Skin epidermis (tissue), 12 donors: ENCODE measurements around the gene ZNF236.
"Not testable (repeated sequence)": the region's sequence is repeated elsewhere in the genome, so short reads cannot be mapped to it uniquely, and the experiment has no call there.

Source experiments
- H3K27ac ChIP-seq, 21 experiments: fragments of 200-600 bp; sonication (generic) in 11 of 21; one replicate each; pipeline ENCODE4 v1.5.0; 2020; ENCODE audit warnings: mild to moderate bottlenecking in 3 of 21, inconsistent platforms in 2 of 21, moderate library complexity in 2 of 21
- H3K4me3 ChIP-seq, 7 experiments: fragments of 200-600 bp; sonication (generic) in 2 of 7; one replicate each; pipeline ENCODE4 v1.5.0; 2020; ENCODE audit warnings: inconsistent platforms in 2 of 7, mild to moderate bottlenecking in 2 of 7, moderate library complexity in 1 of 7

Gene ZNF236

GRCh38 chr18:76932026-76932819, 109.9 kb downstream of the ZNF236 start:
- no peak overlapping the region for H3K4me3 ChIP-seq
- no peak overlapping the region for H3K27ac ChIP-seq

GRCh38 chr18:76935722-76936337, 113.5 kb downstream of the ZNF236 start:
- H3K4me3 ChIP-seq: no peak overlapping the region

GRCh38 chr18:76936877-76937276, 114.5 kb downstream of the ZNF236 start:
- Histone ChIP-seq H3K4me3 (no peak overlapping the region), H3K27ac (no peak overlapping the region)

More at GRCh38 chr18:76935722-76936337, 113.5 kb downstream of the ZNF236 start:
- H3K27ac ChIP-seq: no peak overlapping the region

- H3K27ac ChIP-seq: no peak overlapping the region
- no peak overlapping the region for H3K4me3 ChIP-seq
Measured at GRCh38 chr18:76937597-76937996, 115.2 kb downstream of the ZNF236 start.

GRCh38 chr18:76938619-76939018, 116.3 kb downstream of the ZNF236 start:
- H3K4me3 ChIP-seq: no peak overlapping the region
- H3K27ac ChIP-seq: no peak overlapping the region

GRCh38 chr18:76941284-76941683, 118.9 kb downstream of the ZNF236 start:
- Histone ChIP-seq H3K4me3 (no peak overlapping the region), H3K27ac (no peak overlapping the region)

- H3K4me3 ChIP-seq: no peak overlapping the region
- no peak overlapping the region for H3K27ac ChIP-seq
Measured at GRCh38 chr18:76943542-76944339, 121.4 kb downstream of the ZNF236 start.

- not testable (repeated sequence) for H3K27ac ChIP-seq, H3K4me3 ChIP-seq
Measured at GRCh38 chr18:76944346-76944745, 122.0 kb downstream of the ZNF236 start.

- Histone ChIP-seq H3K4me3 (no peak overlapping the region), H3K27ac (no peak overlapping the region)
Measured at GRCh38 chr18:76948345-76948744, 126.0 kb downstream of the ZNF236 start.

GRCh38 chr18:76951456-76952247, 129.3 kb downstream of the ZNF236 start:
- Histone ChIP-seq H3K4me3 (no peak overlapping the region), H3K27ac (no peak overlapping the region)

GRCh38 chr18:76952747-76953146, 130.4 kb downstream of the ZNF236 start:
- Histone ChIP-seq H3K4me3 (no peak overlapping the region), H3K27ac (no peak overlapping the region)

- no peak overlapping the region for H3K27ac ChIP-seq
- no peak overlapping the region for H3K4me3 ChIP-seq
Measured at GRCh38 chr18:76953156-76953555, 130.8 kb downstream of the ZNF236 start.

- Histone ChIP-seq H3K4me3 (no peak overlapping the region), H3K27ac (no peak overlapping the region)
Measured at GRCh38 chr18:76953583-76954233, 131.4 kb downstream of the ZNF236 start.

- H3K27ac ChIP-seq: no peak overlapping the region
Measured at GRCh38 chr18:76955524-76956170, 133.3 kb downstream of the ZNF236 start.

GRCh38 chr18:76956648-76957047, 134.3 kb downstream of the ZNF236 start:
- Histone ChIP-seq H3K4me3 (no peak overlapping the region), H3K27ac (no peak overlapping the region)

More at GRCh38 chr18:76955524-76956170, 133.3 kb downstream of the ZNF236 start:
- no peak overlapping the region for H3K4me3 ChIP-seq

- peak overlapping the region in 1 of 21 experiments; percentile 14 for H3K27ac ChIP-seq
- H3K4me3 ChIP-seq: no peak overlapping the region
Measured at GRCh38 chr18:76957384-76958355, 135.3 kb downstream of the ZNF236 start.

GRCh38 chr18:76958692-76959341, 136.5 kb downstream of the ZNF236 start:
- no peak overlapping the region for H3K27ac ChIP-seq

More at GRCh38 chr18:76958692-76959341, 136.5 kb downstream of the ZNF236 start:
- H3K4me3 ChIP-seq: no peak overlapping the region
